BJ (cell line): ENCODE measurements around the gene TMC1. TPM values are rescaled to one million over a fixed set of nuclear protein-coding genes. Genes with fewer than 3 reads are reported as not detected.

Experiments
- CTCF ChIA-PET: fragments of 350-600 bp; formaldehyde crosslinking; extraction: SDS; loops from one replicate; lab custom pipeline; 2021; ENCODE audit warnings: antibody characterized with exemption, inconsistent platforms; lab: Yijun Ruan, JAX
- POLR2A ChIA-PET: fragments of 300-600 bp; sonication (Branson Sonifier 250); formaldehyde crosslinking; extraction: SDS; loops from one replicate; lab custom pipeline; 2021; ENCODE audit warnings: antibody characterized with exemption; lab: Charles Lee
- DNase-seq: peaks from one replicate; pipeline ENCODE4 v3.0.0-alpha.2; 2011; ENCODE audit warnings: low read depth
- H3K27me3 ChIP-seq: 2 replicates; pipeline ENCODE4 v1.6.0; 2011; ENCODE audit warnings: low read length; ENCODE audit not compliant: control insufficient read depth, insufficient read depth
- H3K36me3 ChIP-seq: 2 replicates; pipeline ENCODE4 v1.5.1; 2011; ENCODE audit warnings: low read length; ENCODE audit not compliant: control insufficient read depth, insufficient read depth
- H3K4me3 ChIP-seq: 2 replicates; pipeline ENCODE4 v1.5.1; 2011; ENCODE audit warnings: low read depth, mild to moderate bottlenecking, control low read depth, low read length
- polyA plus RNA-seq: library from polyadenylated mRNA; depleted of rRNA; stranded (reverse); fragments of >200 nt; gene quantifications from 2 replicates; pipeline ENCODE4 v1.2.3, GENCODE V29; 2011
- TF ChIP-seq, protein P1 (sequence below): IDR thresholded peaks from 2 replicates; pipeline ENCODE4 v1.5.1; 2011; ENCODE audit warnings: low read depth, mild to moderate bottlenecking, control low read depth, inconsistent platforms, low read length, moderate library complexity; ENCODE audit not compliant: insufficient read depth

TMC1 gene
- polyA plus RNA-seq, 1 experiment, result 1.2 TPM

DNA sequence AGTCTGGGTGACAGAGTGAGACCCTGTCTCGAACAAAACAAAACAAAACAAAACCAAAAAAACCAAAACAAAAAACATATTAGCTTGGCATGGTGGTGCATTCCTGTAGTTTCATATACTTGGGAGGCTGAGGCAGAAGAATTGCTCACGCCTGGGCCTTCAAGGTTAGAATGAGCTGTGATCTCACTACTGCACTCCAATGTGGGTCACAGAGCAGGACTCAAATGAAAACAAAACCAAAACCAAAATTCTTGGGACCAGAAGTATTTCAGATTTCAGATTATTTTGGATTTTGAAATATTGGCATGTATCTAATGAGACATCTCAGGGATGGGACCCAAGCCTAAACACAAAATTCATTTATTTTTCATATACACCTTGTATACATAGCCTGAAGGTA lies 80.2 kb downstream of the TMC1 start:
- TF ChIP-seq, protein P1, sequence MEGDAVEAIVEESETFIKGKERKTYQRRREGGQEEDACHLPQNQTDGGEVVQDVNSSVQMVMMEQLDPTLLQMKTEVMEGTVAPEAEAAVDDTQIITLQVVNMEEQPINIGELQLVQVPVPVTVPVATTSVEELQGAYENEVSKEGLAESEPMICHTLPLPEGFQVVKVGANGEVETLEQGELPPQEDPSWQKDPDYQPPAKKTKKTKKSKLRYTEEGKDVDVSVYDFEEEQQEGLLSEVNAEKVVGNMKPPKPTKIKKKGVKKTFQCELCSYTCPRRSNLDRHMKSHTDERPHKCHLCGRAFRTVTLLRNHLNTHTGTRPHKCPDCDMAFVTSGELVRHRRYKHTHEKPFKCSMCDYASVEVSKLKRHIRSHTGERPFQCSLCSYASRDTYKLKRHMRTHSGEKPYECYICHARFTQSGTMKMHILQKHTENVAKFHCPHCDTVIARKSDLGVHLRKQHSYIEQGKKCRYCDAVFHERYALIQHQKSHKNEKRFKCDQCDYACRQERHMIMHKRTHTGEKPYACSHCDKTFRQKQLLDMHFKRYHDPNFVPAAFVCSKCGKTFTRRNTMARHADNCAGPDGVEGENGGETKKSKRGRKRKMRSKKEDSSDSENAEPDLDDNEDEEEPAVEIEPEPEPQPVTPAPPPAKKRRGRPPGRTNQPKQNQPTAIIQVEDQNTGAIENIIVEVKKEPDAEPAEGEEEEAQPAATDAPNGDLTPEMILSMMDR, result no peak
- no peak for DNase-seq
- CTCF ChIA-PET, result interaction anchor here (0.7 to 1.9 kb wide), 3 partner anchors 22 to 321 kb away, joined by 3 to 8 read pairs (median 8); partner anchors contain the start of gene ZFAND5

DNA sequence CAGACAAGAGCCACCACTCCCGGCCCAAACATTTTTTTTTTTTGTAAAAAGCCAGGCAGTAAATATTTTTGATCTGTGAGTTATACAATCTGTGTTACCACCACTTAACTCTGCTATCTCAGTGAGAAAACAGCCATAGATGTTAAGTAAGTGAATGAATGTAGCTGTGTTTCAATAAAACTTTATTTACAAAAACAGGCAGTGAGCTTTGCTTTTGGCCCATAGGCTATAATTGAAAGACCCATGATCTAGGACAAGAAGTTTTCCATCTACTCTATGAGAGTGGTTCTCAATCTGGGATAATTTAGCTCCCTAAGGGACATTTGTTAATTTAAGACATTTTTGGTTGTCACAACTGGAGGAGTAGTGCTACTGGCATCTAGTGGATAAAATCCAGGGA lies 91.0 kb downstream of the TMC1 start:
- CTCF ChIA-PET, result interaction anchor here (1.2 kb wide), 1 partner anchor 246 kb away, joined by 3 read pairs; no protein-coding TSS in a partner anchor
- TF ChIP-seq, protein P1, result no peak
- no peaks in the 10 kb centered on the region for H3K27me3 ChIP-seq
- H3K36me3 ChIP-seq, result no peaks in the 10 kb centered on the region
- no peak overlapping the region for H3K4me3 ChIP-seq
- no peak for DNase-seq
- POLR2A ChIA-PET, result no interaction called here

More for the DNA sequence above, 80.2 kb downstream of the TMC1 start:
- no peak overlapping the region for H3K4me3 ChIP-seq
- POLR2A ChIA-PET, result no interaction called here
- no peaks in the 10 kb centered on the region for H3K36me3 ChIP-seq
- H3K27me3 ChIP-seq, result no peaks in the 10 kb centered on the region

DNA sequence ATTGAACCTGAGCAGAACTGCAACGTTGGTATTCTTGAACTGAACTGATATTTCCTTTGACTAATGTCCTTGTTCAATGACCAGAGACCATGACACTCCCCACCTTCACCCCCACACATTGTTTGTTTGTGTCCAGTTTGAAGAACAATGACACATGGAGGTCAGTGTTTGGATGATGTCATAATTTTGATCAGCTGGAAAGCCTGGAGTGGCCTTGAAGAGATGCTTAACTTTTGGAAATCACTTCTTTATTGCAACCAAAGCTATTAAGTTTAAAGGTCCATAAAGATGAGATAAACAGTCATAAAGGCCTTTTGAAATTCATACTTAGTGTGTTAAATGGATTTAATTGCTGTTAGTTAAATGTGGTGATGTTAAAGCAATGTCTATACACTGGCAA lies 92.7 kb downstream of the TMC1 start:
- ChIA-PET POLR2A (no interaction called here), CTCF (no interaction called here)
- no peak for DNase-seq

DNA sequence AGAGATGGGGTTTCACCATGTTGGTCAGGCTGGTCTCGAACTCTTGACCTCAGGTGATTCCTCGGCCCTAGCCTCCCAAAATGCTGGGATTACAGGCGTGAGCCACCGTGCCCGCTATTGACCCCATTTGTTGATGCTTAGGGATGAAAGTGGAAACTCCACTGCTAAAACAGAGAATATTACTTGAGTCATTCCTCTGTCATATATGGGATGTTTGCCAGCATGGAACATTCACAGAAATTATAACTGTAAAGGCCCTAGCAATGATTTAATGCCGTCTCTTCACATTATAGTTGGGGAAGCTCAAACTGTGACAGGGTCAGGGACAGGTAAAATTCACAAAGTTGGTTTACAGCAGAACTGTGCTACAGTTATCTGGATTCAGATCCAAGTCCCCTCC lies 94.5 kb downstream of the TMC1 start:
- POLR2A ChIA-PET, result no interaction called here
- TF ChIP-seq, protein P1, result no peak
- Histone ChIP-seq H3K4me3 (no peak overlapping the region), H3K27me3 (no peaks in the 10 kb centered on the region), H3K36me3 (no peaks in the 10 kb centered on the region)
- DNase-seq, result no peak
- CTCF ChIA-PET, result interaction anchor here (0.7 kb wide), 1 partner anchor 335 kb away, joined by 3 read pairs; no protein-coding TSS in a partner anchor

More for the DNA sequence above, 92.7 kb downstream of the TMC1 start:
- no peaks in the 10 kb centered on the region for H3K36me3 ChIP-seq
- TF ChIP-seq, protein P1, result no peak
- H3K27me3 ChIP-seq, result no peaks in the 10 kb centered on the region
- no peak overlapping the region for H3K4me3 ChIP-seq

DNA sequence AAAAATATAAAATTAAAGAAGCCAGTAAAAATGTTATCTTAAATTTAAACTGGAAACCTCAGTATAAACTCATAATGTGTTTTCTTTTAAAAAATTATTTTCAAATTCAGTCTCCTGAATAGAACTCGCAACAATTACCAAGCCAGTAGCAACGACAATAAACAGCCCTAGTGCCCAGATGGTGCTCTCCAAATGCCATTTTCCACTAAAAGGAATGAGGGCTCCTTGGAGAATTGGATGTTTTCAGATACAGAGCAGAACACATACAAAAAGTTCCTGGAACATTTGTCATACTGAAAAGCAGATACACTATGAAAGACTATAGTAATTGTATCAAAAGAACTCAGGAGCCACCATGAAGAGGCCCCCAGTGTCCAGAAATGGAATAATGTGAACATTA lies 97.4 kb downstream of the TMC1 start:
- CTCF ChIA-PET, result no interaction called here
- Histone ChIP-seq H3K27me3 (no peaks in the 10 kb centered on the region), H3K4me3 (no peak overlapping the region), H3K36me3 (no peaks in the 10 kb centered on the region)
- POLR2A ChIA-PET, result no interaction called here
- TF ChIP-seq, protein P1, result no peak
- no peak for DNase-seq
